Upper lobe of left lung (tissue), 6 donors: ENCODE data around the gene FAM43A. TPM values are rescaled to one million over a fixed set of nuclear protein-coding genes. Genes with fewer than 3 reads are reported as not detected.

Source experiments
- ATAC-seq, 2 donors: fragments of 200-7000 bp; cut with Tn5 transposase; one replicate each; pipeline ENCODE4 v1.9.1; 2022; ENCODE audit warnings: mild to moderate bottlenecking in 2 of 2, moderate library complexity in 2 of 2; ENCODE audit not compliant: low FRiP score in 2 of 2
- DNase-seq, 2 donors: peaks; one replicate each; pipeline ENCODE4 v3.0.0-alpha.2; 2019 to 2020
- H3K27ac ChIP-seq, 4 donors: fragments of 200-600 bp; sonication (generic); one replicate each; pipeline ENCODE4 v1.5.1; 2016 to 2019
- H3K27me3 ChIP-seq, 4 donors: fragments of 200-600 bp; sonication (generic); one replicate each; pipeline ENCODE4 v1.5.1; 2017 to 2019
- H3K36me3 ChIP-seq, 4 donors: fragments of 200-600 bp; sonication (generic); one replicate each; pipeline ENCODE4 v1.5.1; 2016 to 2019
- H3K4me1 ChIP-seq, 4 donors: fragments of 200-600 bp; sonication (generic); one replicate each; pipeline ENCODE4 v1.5.1; 2018 to 2019
- H3K4me3 ChIP-seq, 4 donors: fragments of 200-600 bp; sonication (generic); one replicate each; pipeline ENCODE4 v1.5.1; 2017 to 2019; ENCODE audit warnings: mild to moderate bottlenecking in 2 of 4, moderate library complexity in 1 of 4
- H3K9me3 ChIP-seq, 4 donors: fragments of 200-600 bp; sonication (generic); one replicate each; pipeline ENCODE4 v1.5.1; 2018 to 2019
- EP300 ChIP-seq, 4 donors: sonication (generic); formaldehyde crosslinking; IDR thresholded peaks; one replicate each; pipeline ENCODE4 v1.5.1; 2017; ENCODE audit warnings: antibody characterized with exemption in 4 of 4, control low read depth in 2 of 4
- POLR2A ChIP-seq, 4 donors: fragments of 450-650 bp; IDR thresholded peaks; one replicate each; pipeline ENCODE4 v1.5.1; 2016 to 2017; ENCODE audit warnings: antibody characterized with exemption in 4 of 4, mild to moderate bottlenecking in 2 of 4
- POLR2AphosphoS5 ChIP-seq, 2 donors: sonication (generic); formaldehyde crosslinking; IDR thresholded peaks; one replicate each; pipeline ENCODE4 v1.5.1; 2017; ENCODE audit warnings: antibody characterized with exemption in 2 of 2
- whole genome bisulfite sequencing, 2 donors: methylation state at CpG; one replicate each; pipeline ENCODE4 v1.1.5; 2017 to 2018; 5-methylcytosine and 5-hydroxymethylcytosine counted together
- total RNA-seq, 6 donors: library from RNA; depleted of rRNA in 4 of 6; stranded (reverse); fragments of >200 nt in 4 of 6; gene quantifications; one replicate each; pipeline versions ENCODE4 v1.1.0 to v1.2.1, GENCODE V29; 2016 to 2021
- TF ChIP-seq, protein P1 (sequence below), 6 experiments: fragments of 450-650 bp in 4 of 6; fragments of 200-600 bp in 2 of 6; sonication (generic) in 2 of 6; IDR thresholded peaks; one replicate each; pipeline ENCODE4 v1.5.1; 2016 to 2019; ENCODE audit warnings: antibody characterized with exemption in 6 of 6
- donor health status: DM: no; HTN: no; CAD: no; lungs with moderate emphysema.
- donor health status: DM: no; HTN: yes; CAD: no; lungs with severe emphysema.

Gene FAM43A
- total RNA-seq, 6 donors from 2014 or later, result 7.6 to 32.3 (median 14.4) TPM

DNA sequence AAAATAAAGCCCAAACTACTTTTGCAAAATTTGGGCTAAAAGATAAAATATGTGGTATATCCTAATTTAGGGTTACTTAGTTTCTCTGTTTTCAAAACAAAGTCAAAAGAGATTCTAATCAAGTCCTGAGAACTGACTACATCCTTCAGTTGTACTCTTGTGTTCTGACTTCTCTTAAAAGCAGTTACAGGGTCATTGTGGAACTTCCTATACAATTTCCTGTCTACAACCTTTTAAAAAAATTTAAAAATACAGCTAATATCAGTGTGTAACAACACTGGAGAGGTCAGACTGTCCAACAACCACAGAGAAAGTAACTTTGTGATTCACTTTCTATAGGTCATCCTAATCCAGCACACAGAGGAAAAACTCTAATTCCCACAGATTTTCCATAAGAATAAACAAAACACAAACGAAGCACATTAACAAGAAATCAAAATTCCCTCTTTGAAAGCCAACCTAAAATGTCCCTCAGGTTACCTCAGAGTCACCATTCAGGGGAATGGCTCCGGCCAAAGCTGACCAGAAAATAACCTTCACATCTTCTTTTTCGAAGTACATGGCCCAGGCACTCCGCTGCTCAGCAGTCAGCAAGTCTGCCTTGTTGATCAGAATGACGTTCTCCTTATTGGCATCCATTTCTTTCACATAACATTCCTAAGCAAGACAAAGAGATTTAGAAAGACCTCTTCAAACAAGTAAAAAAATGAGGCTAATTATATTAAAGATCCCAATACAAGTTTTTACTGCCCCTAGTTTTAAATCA, 27.0 kb upstream of the FAM43A start:
- no peak for TF ChIP-seq POLR2AphosphoS5 (IDR thresholded peaks at IDR 0.05)
- no peak for TF ChIP-seq POLR2A (IDR thresholded peaks at IDR 0.05)
- TF ChIP-seq, protein P1, sequence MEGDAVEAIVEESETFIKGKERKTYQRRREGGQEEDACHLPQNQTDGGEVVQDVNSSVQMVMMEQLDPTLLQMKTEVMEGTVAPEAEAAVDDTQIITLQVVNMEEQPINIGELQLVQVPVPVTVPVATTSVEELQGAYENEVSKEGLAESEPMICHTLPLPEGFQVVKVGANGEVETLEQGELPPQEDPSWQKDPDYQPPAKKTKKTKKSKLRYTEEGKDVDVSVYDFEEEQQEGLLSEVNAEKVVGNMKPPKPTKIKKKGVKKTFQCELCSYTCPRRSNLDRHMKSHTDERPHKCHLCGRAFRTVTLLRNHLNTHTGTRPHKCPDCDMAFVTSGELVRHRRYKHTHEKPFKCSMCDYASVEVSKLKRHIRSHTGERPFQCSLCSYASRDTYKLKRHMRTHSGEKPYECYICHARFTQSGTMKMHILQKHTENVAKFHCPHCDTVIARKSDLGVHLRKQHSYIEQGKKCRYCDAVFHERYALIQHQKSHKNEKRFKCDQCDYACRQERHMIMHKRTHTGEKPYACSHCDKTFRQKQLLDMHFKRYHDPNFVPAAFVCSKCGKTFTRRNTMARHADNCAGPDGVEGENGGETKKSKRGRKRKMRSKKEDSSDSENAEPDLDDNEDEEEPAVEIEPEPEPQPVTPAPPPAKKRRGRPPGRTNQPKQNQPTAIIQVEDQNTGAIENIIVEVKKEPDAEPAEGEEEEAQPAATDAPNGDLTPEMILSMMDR (IDR thresholded peaks at IDR 0.05), result no peak
- no peak for TF ChIP-seq EP300 (IDR thresholded peaks at IDR 0.05)
- no peak for ATAC-seq
- Histone ChIP-seq H3K9me3 (no peaks in the 10 kb centered on the region), H3K4me3 (no peak overlapping the region), H3K27me3 (no peaks in the 10 kb centered on the region), H3K36me3 (peaks cover 0 to 55% (median 27%) of the 10 kb centered on the region in 4 donors), H3K27ac (peak overlapping the region; percentile 36 to 88 (median 50)), H3K4me1 (peaks cover 9 to 23% (median 16%) of the 10 kb centered on the region in 4 donors)
- no peak for DNase-seq
- WGBS, 2 donors, result 78 to 79% methylated on average over 5 of the region's 5 CpGs

DNA sequence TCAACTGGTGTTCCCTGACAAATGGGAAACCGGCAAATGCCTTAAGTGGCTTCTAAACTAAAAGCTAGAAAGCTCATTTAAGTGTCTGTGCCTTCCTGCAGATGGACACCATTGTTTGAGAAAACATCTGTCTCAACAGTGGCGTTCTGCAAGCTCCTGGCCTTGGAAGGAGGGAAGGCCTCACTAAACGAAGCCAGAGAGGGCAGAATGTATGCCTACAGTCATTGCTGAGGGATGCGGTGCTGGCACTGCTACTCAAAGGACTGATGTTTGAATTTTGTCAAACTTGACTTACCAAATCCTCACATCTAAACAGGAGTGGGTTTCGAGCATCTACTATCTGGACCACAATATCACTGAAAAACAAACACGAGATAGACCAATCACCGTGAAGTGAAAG, 25.9 kb upstream of the FAM43A start:
- no peaks in the 10 kb centered on the region for H3K27me3 ChIP-seq
- ATAC-seq (no peak), DNase-seq (no peak)
- TF ChIP-seq EP300 (IDR thresholded peaks at IDR 0.05), result no peak
- peaks cover 9 to 23% (median 16%) of the 10 kb centered on the region in 4 donors for H3K4me1 ChIP-seq
- H3K4me3 ChIP-seq, result no peak overlapping the region
- H3K9me3 ChIP-seq, result no peaks in the 10 kb centered on the region
- H3K36me3 ChIP-seq, result peaks cover 3 to 54% (median 36%) of the 10 kb centered on the region in 4 donors
- 83 to 88% methylated on average over 7 of the region's 7 CpGs for WGBS, 2 donors
- H3K27ac ChIP-seq, result peak overlapping the region in 2 of 4 donors; percentile 21 to 88

DNA sequence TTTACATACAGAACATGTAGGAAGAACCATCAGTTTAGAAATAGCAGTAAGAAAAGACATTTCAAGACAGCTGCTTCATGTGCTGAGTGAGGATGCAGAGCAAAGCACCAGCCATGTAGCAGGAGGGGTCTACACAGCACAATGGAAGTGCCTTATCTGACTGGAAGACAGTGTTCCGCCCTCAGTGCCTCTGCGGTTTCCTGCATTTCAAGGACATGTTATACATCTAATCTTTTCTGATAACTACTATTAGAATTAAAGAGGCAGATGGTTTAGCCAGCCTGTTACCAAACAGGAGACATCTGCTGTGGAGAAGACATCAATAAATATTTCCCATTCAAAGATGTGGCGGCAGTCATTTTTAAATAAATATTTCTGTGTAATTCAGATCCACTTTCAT, 24.3 kb upstream of the FAM43A start:
- peaks cover 13 to 61% (median 48%) of the 10 kb centered on the region in 4 donors for H3K36me3 ChIP-seq
- H3K4me3 ChIP-seq, result no peak overlapping the region
- H3K27ac ChIP-seq, result peak overlapping the region in 3 of 4 donors; percentile 61 to 88 (median 77)
- H3K4me1 ChIP-seq, result peaks cover 9 to 23% (median 16%) of the 10 kb centered on the region in 4 donors
- H3K9me3 ChIP-seq, result no peaks in the 10 kb centered on the region
- 26 to 53% methylated on average over 3 of the region's 3 CpGs for WGBS, 2 donors
- H3K27me3 ChIP-seq, result no peaks in the 10 kb centered on the region
- ATAC-seq (peak in 1 of 2 donors; percentile 61), DNase-seq (peak in 1 of 2 donors; percentile 27)
- TF ChIP-seq EP300 (IDR thresholded peaks at IDR 0.05) (peak in 1 of 4 donors; percentile 42), POLR2AphosphoS5 (IDR thresholded peaks at IDR 0.05) (peak; percentile 59 to 71), POLR2A (IDR thresholded peaks at IDR 0.05) (no peak)
- TF ChIP-seq, protein P1 (IDR thresholded peaks at IDR 0.05), result no peak

DNA sequence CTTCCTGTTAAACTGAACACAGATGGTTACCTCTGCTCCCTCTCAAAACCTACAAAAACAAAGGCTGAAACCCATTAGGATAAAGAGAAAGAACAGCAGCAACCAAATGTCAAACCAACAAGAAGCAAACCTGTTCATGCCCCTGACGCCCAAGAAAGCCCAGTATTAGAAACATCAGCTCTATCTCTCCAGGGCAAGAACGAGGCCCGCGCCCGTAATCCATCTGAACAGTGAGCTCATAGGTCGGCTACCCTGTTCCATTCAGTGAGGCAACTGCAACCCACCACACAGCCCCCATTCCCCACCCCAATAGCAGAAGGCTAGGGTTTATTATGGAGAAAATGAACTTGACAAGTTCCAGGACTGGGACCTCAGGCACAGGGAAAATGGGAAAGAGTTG, 23.7 kb upstream of the FAM43A start:
- no peaks in the 10 kb centered on the region for H3K9me3 ChIP-seq
- H3K4me3 ChIP-seq, result no peak overlapping the region
- TF ChIP-seq POLR2A (IDR thresholded peaks at IDR 0.05) (no peak), EP300 (IDR thresholded peaks at IDR 0.05) (no peak), POLR2AphosphoS5 (IDR thresholded peaks at IDR 0.05) (no peak)
- TF ChIP-seq, protein P1 (IDR thresholded peaks at IDR 0.05), result no peak
- H3K27ac ChIP-seq, result peak overlapping the region; percentile 61 to 88 (median 71)
- WGBS, 2 donors, result 62 to 68% methylated on average over 5 to 6 of the region's 6 CpGs
- DNase-seq (no peak), ATAC-seq (no peak)
- no peaks in the 10 kb centered on the region for H3K27me3 ChIP-seq
- peaks cover 9 to 23% (median 16%) of the 10 kb centered on the region in 4 donors for H3K4me1 ChIP-seq
- peaks cover 14 to 66% (median 50%) of the 10 kb centered on the region in 4 donors for H3K36me3 ChIP-seq

DNA sequence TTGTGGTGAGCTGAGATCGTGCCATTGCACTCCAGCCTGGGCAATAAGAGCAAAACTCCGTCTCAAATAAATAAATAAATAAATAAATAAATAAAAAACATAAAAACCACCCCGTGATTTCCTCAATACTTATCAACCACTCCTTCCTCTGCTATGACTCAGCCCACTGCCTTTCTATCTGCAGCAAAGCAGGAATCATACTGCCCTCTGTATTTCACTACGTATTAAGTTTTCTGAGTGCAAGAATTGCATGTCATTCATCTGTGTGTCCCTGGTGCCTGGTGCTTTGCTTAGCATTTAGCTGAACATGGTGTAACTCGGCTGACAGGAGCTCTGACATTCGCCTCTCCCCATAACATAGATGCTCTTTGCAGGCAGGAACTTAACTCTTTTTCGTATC, 20.8 kb upstream of the FAM43A start:
- WGBS, 2 donors, result 79 to 86% methylated on average over 7 of the region's 7 CpGs
- Histone ChIP-seq H3K27ac (no peak overlapping the region), H3K36me3 (peaks cover 14 to 56% (median 32%) of the 10 kb centered on the region in 4 donors), H3K4me1 (peaks cover 9 to 22% (median 10%) of the 10 kb centered on the region in 4 donors), H3K4me3 (no peak overlapping the region), H3K9me3 (no peaks in the 10 kb centered on the region), H3K27me3 (no peaks in the 10 kb centered on the region)
- DNase-seq (no peak), ATAC-seq (no peak)
- TF ChIP-seq EP300 (IDR thresholded peaks at IDR 0.05) (no peak), POLR2A (IDR thresholded peaks at IDR 0.05) (no peak), POLR2AphosphoS5 (IDR thresholded peaks at IDR 0.05) (no peak)
- TF ChIP-seq, protein P1 (IDR thresholded peaks at IDR 0.05), result no peak
